T-helper 1 cell (primary cell): ENCODE measurements around the gene ANXA11.
A peak's percentile ranks its signal among the peaks of the same experiment; 100 is the strongest.
"Not testable (repeated sequence)": the region's sequence is repeated elsewhere in the genome, so short reads cannot be mapped to it uniquely, and the experiment has no call there.

ENCODE experiments used
- DNase-seq, 5 donors: peaks; one replicate each; pipeline ENCODE4 v3.0.0-alpha.2; 2012 to 2020

ANXA11 gene

DNA sequence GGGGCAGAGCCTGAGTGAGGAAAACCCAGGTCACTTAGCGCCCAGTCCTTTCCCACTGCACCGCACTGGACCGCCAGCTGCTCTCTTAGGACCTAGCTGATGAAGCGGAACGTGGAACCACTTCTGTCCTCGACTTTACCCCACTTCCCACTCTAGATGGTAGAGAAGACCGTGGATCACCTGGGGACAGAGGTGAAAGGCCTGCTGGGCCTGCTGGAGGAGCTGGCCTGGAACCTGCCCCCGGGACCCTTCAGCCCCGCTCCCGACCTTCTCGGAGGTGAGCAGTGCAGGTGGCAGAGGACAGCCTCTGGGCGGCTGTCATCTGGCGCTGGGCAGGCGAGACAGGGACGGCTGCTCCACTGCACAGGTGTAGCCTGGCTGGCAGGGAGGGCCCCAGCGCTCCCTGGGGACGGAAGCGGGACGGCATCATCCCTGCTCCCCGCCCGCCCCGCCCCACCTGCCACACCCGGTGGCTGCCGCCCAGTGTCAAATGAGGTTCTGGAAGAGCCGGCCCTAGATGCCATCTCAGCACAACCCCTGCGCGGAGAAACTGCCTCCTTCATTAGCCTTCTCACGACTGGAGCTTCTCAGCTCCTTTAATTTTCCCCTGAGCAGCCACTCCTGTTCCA lies 61.2 kb downstream of the ANXA11 start:
- DNase-seq: peak in 3 of 5 donors; percentile 13 to 42 (median 14)

GRCh38 chr10:80141696-80142460 lies 63.5 kb downstream of the ANXA11 start:
- no peak for DNase-seq

- no peak for DNase-seq
These were observed 65.1 kb downstream of the ANXA11 start for GRCh38 chr10:80140251-80140650.

- no peak for DNase-seq
These were observed 66.1 kb downstream of the ANXA11 start for GRCh38 chr10:80139265-80139664.

- DNase-seq: no peak
These were observed 67.4 kb downstream of the ANXA11 start for GRCh38 chr10:80137920-80138319.

DNA sequence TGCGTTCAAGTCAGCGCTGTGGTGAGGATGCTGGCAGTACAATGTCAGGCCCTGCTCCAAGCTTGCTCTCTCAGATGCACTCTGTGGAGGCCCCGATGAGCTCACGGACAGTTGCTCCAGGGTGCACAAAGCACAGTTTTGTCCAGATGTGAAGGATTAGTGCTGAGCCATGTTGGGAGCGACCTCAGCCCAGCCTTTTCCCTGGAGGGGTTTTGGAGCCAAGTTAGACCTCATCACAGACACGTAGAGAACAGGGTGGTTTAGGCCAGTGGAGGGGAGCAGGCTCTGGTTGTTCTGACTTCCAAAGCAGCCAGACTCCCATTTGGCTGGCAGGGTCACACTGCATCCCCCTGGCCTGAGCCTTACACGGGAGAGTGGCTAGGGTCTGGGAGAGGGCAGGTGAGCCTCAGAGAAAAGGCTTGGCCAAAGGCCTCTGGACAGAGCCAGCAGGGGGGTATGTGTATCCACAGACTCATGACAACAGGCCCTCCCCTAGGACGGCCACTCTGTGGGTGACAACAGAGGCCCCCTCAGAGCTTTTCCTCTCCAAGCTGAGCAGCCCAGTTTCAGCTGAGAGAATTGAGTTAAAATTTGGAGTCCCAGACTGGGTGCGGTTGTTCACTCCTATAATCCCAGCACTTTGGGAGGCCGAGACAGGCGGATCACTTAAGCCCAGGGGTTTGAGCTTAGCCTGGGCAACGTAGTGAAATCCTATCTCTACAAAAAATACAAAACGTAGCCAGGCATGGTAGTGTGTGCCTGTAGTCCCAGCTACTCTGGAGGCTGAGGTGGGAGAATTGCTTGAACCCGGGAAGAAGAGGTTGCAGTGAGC lies 68.1 kb downstream of the ANXA11 start:
- DNase-seq: no peak

DNA sequence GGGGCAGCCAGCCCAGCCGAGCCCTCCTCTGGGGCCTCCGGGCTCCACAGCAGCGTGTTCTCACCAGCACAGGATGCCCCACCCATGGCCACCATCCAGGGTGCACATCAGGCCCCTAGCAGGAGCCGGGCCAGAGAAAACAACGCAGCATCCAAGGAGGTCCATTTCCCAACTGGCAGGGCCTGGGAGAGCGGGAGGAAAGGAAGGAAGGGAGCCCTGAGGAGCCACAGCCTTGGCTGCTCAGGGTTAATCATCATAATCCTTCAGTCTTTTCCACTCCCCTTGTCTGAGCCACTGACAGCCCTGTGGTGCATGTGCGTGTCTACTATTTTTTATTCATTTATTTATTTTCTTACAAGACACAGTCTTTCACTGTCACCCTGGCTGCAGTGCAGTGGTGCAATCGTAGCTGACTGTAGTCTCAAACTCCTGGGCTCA lies 69.2 kb downstream of the ANXA11 start:
- no peak for DNase-seq

- not testable (repeated sequence) for DNase-seq
These were observed 71.7 kb downstream of the ANXA11 start for GRCh38 chr10:80133687-80134086.

DNA sequence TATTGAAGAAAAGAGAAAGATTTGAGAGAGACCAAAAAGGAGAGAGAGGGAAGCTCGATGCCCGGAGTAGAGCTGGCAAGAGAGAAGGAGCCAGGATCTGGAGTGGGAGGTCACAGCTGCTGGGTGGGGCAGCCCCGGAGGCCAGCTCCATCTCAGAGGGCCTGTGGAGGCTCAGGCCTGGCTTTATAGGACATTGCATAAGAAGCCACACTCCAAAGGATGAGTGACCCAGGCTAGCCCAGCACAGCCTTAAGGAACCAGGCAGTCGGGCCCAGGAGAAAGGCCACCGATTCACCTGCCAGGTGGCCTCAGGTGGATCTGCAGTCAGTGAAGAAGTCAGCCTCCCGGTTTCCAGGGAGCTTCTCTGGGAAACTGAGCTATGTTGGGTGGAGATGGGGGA lies 72.1 kb downstream of the ANXA11 start:
- no peak for DNase-seq

GRCh38 chr10:80132299-80133139 lies 72.8 kb downstream of the ANXA11 start, which contains the start of gene PLAC9:
Gene PLAC9, plus strand, starts transcription at chr10:80132730. Its CDS starts 33 bp downstream, at chr10:80132763.
- no peak for DNase-seq

- no peak for DNase-seq
These were observed 73.8 kb downstream of the ANXA11 start for GRCh38 chr10:80131499-80131901.

DNA sequence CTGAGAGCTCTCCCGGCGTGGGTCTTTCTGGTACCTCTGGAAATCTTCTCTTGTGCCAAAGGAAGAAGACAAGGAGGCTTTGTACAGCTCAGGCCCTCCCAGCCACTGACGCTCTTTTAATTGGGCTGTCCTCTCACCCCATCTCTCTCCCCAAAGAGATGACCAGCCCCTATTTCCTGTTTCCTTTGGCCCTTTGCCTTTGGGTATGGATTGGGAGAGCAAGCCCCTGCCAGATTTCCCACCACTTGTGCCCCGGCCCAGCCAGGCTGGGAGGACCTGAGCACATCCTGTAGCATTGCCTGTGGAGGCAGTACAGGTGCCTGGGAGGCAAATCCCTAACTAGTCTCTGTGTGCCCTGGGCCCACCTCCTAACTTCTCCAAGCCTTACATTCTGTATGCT lies 78.5 kb downstream of the ANXA11 start:
- DNase-seq: no peak

- DNase-seq: no peak
These were observed 82.6 kb downstream of the ANXA11 start for GRCh38 chr10:80122746-80123145.

DNA sequence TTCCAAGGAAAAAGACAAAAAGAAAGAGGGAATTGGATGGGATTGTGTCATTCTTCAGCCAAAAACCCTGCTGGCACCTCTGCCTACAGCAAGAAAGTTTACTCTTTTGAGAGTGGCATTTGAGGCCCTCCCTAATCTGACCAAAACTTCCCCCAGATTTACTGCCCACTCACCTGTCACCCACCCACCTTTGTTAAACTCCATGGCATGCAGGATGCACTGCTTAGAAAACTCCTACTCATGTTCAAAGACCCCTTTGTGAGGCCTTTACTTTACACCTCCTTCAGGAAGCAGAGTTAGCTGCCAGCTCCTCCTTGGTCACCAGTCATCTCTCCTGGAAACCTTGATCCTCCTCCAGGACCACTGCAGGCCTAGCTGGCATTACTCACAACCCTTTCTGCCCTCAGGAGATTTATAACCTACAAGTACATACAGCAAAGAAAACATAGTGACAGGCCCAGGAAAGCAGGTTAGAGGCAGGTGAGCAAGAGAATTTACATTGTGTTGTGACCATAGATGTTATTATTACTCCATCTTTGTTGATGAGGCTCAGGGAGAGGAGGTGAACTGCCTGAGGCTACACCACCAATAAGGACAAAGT lies 83.1 kb downstream of the ANXA11 start:
- no peak for DNase-seq

GRCh38 chr10:80118669-80119068 lies 86.7 kb downstream of the ANXA11 start:
- DNase-seq: no peak

DNA sequence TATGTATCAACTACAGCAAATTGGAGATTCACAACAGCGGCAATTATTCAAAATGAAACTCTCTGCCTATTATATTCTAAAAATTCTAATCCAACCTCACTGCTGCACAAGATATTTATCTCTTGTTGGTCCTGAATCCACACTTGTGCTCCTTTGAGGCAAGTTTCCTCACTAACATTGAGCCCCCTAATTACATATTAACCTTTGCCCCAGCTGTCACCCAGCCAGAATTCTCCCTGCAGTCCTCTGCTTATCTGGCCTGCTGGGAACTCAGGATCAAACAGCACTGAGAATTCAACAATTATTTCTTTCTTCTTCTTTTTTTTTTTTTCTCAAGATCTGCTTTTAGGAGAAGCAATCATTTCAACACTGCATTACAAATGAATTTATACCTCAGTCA lies 94.4 kb downstream of the ANXA11 start:
- no peak for DNase-seq

DNA sequence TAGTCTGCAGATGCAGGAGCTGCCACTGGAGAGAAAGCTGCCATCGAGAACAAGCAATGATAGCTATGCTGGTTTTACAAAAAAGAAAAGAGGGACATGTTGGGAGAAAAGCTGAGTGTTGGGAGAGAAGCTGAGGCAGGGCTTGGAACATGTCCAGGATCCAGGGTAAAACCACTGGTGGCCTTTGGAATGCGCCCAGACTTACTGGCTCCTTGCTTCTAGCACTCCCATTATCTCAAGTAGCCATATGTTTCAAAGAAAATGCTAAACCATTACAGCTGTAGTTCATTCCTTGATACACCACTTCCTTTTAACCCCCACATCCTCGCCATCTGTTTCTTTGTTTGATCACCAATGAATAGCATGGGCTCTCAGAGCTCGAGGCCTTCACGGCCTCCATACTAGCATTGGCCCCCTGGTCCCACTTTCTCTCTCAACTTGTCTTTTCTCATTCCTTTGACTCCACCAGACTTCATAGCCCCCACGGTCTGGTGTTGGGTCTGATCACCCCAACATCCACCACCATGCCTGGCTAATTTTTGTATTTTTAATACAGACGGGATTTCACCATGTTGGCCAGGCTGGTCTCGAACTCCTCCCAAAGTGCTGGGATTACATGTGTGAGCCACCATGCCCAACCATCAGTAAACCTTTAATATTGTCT lies 96.6 kb downstream of the ANXA11 start:
- DNase-seq: no peak

DNA sequence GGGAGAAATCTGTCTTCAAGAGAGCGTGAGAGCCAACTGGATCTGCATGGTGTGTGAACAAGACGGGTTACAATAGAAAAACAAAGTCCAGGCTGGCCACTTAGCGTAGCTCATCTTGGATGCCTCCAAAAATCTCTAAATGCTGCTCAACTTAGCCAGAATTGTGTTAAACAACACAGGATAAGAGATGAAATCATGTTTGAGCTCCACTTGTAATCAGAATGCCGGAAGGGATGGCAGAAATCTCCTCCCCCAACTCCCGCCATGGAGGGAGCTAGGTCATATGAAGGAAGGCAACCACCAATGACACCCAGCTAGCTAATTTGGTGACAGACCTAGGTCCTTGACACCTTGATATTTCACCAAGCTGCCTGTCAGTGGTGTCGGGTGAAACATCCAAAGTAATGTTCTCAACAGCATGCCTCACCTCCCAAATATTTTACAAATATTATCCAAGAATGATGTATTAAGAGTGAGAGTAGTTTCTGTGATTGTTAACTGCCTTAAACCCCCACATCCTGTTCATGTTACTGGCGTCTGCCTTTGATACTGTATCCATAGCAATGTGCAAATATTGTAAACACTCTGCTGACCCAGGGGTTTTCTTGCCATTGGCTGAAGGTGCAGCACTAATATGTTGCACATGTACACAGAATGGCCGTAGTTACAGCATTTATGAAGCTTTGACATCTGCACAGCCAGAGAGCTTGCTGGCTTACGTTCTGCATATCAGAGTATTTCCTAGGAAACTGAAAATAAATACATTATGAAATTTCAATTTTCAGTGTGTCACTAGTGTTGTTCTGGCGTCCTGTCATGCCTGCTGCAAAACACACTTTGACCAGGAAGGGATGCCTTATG lies 101.0 kb downstream of the ANXA11 start:
- DNase-seq: peak in 2 of 5 donors; percentile 9 to 52
